Naive B cell (primary cell): ENCODE data around the gene STYXL1. TPM values are rescaled to one million over a fixed set of nuclear protein-coding genes. Genes with fewer than 3 reads are reported as not detected.

ENCODE experiments used
- ATAC-seq, 2 donors: fragments of 150-1000 bp; cut with Tn5 transposase; 2 replicates each; pipeline ENCODE4 v1.10.0; 2021; ENCODE audit warnings: low read depth in 2 of 2, mild to moderate bottlenecking in 2 of 2, moderate library complexity in 2 of 2
- DNase-seq: peaks from one replicate; pipeline ENCODE4 v3.0.0; 2022
- H3K27ac Mint-ChIP-seq, 6 donors: one replicate each; pipeline ENCODE4 v1.8.0; 2020 to 2022; ENCODE audit warnings: mild to moderate bottlenecking in 6 of 6, mixed read lengths in 6 of 6, moderate library complexity in 5 of 6, inconsistent platforms in 2 of 6
- H3K27me3 Mint-ChIP-seq, 3 donors: one replicate each; pipeline ENCODE4 v1.8.0; 2021 to 2022; ENCODE audit warnings: mixed read lengths in 3 of 3, mild to moderate bottlenecking in 1 of 3
- H3K36me3 Mint-ChIP-seq, 2 donors: one replicate each; pipeline ENCODE4 v1.8.0; 2020 to 2022; ENCODE audit warnings: mixed read lengths in 2 of 2, inconsistent platforms in 1 of 2, mild to moderate bottlenecking in 1 of 2
- H3K4me1 Mint-ChIP-seq, 3 donors: one replicate each; pipeline ENCODE4 v1.8.0; 2020 to 2022; ENCODE audit warnings: mixed read lengths in 3 of 3, inconsistent platforms in 1 of 3, mild to moderate bottlenecking in 1 of 3, moderate library complexity in 1 of 3
- H3K4me3 Mint-ChIP-seq, 8 donors: one replicate each; pipeline ENCODE4 v1.8.0; 2020 to 2022; ENCODE audit warnings: mild to moderate bottlenecking in 8 of 8, mixed read lengths in 8 of 8, moderate library complexity in 8 of 8, inconsistent platforms in 2 of 8
- H3K9me3 Mint-ChIP-seq, 7 donors: one replicate each; pipeline ENCODE4 v1.8.0; 2020 to 2022; ENCODE audit warnings: mixed read lengths in 7 of 7, mild to moderate bottlenecking in 5 of 7, inconsistent platforms in 2 of 7, moderate library complexity in 1 of 7
- polyA plus RNA-seq, 6 donors: library from polyadenylated mRNA; unstranded; fragments of 300-500 nt; fragmentation: Illumina TruSeq; gene quantifications; one replicate each; pipeline ENCODE4 v1.2.3, GENCODE V29; 2021; ENCODE audit warnings: low read depth in 6 of 6

The STYXL1 gene
- polyA plus RNA-seq, 6 donors from 2014 or later: 61.3 to 89.8 (median 65.3) TPM

GRCh38 chr7:76074306-76074971, 26.6 kb upstream of the STYXL1 start:
- no peak overlapping the region for H3K4me3 Mint-ChIP-seq
- DNase-seq (no peak), ATAC-seq (no peak)
- peaks cover 0 to 12% (median 4%) of the 10 kb centered on the region in 3 donors for H3K4me1 Mint-ChIP-seq
- H3K9me3 Mint-ChIP-seq: peaks cover 0 to 13% (median 7%) of the 10 kb centered on the region in 7 donors
- no peaks in the 10 kb centered on the region for H3K27me3 Mint-ChIP-seq
- H3K36me3 Mint-ChIP-seq: no peaks in the 10 kb centered on the region
- peak overlapping the region in 1 of 6 donors; percentile 80 for H3K27ac Mint-ChIP-seq

GRCh38 chr7:76073335-76073990, 25.7 kb upstream of the STYXL1 start:
- ATAC-seq (no peak), DNase-seq (no peak)
- Mint-ChIP-seq H3K4me3 (no peak overlapping the region), H3K27me3 (no peaks in the 10 kb centered on the region), H3K4me1 (peaks cover 0 to 12% (median 4%) of the 10 kb centered on the region in 3 donors), H3K36me3 (no peaks in the 10 kb centered on the region), H3K9me3 (peaks cover 0 to 13% (median 7%) of the 10 kb centered on the region in 7 donors), H3K27ac (no peak overlapping the region)

GRCh38 chr7:76072243-76073148, 24.7 kb upstream of the STYXL1 start:
- no peak for DNase-seq
- Mint-ChIP-seq H3K4me1 (peaks cover 0 to 12% (median 4%) of the 10 kb centered on the region in 3 donors), H3K9me3 (peaks cover 0 to 13% (median 7%) of the 10 kb centered on the region in 7 donors), H3K27me3 (no peaks in the 10 kb centered on the region), H3K27ac (no peak overlapping the region), H3K4me3 (no peak overlapping the region), H3K36me3 (peaks cover 0 to 3% of the 10 kb centered on the region in 2 donors)
- ATAC-seq: no peak

GRCh38 chr7:76071316-76072242, 23.8 kb upstream of the STYXL1 start:
- DNase-seq: no peak
- Mint-ChIP-seq H3K4me3 (no peak overlapping the region), H3K36me3 (peaks cover 0 to 9% of the 10 kb centered on the region in 2 donors), H3K9me3 (peaks cover 0 to 13% (median 7%) of the 10 kb centered on the region in 7 donors), H3K27me3 (no peaks in the 10 kb centered on the region), H3K4me1 (peaks cover 0 to 12% (median 4%) of the 10 kb centered on the region in 3 donors), H3K27ac (no peak overlapping the region)
- ATAC-seq: no peak

GRCh38 chr7:76069238-76069638, 21.4 kb upstream of the STYXL1 start:
- H3K36me3 Mint-ChIP-seq: peaks cover 13 to 24% of the 10 kb centered on the region in 2 donors
- H3K9me3 Mint-ChIP-seq: peaks cover 0 to 3% (median 0%) of the 10 kb centered on the region in 7 donors
- ATAC-seq: no peak

GRCh38 chr7:76066716-76067503, 19.1 kb upstream of the STYXL1 start:
- no peak for DNase-seq
- no peak for ATAC-seq
- peaks cover 0 to 3% (median 0%) of the 10 kb centered on the region in 7 donors for H3K9me3 Mint-ChIP-seq
- no peaks in the 10 kb centered on the region for H3K27me3 Mint-ChIP-seq
- H3K27ac Mint-ChIP-seq: no peak overlapping the region
- no peak overlapping the region for H3K4me3 Mint-ChIP-seq
- peaks cover 0 to 12% (median 4%) of the 10 kb centered on the region in 3 donors for H3K4me1 Mint-ChIP-seq
- peaks cover 26 to 30% of the 10 kb centered on the region in 2 donors for H3K36me3 Mint-ChIP-seq

More at GRCh38 chr7:76069238-76069638, 21.4 kb upstream of the STYXL1 start:
- no peak overlapping the region for H3K27ac Mint-ChIP-seq
- H3K27me3 Mint-ChIP-seq: no peaks in the 10 kb centered on the region
- DNase-seq: no peak
- H3K4me1 Mint-ChIP-seq: peaks cover 0 to 12% (median 4%) of the 10 kb centered on the region in 3 donors
- H3K4me3 Mint-ChIP-seq: no peak overlapping the region

- Mint-ChIP-seq H3K27ac (peak overlapping the region in 2 of 6 donors; percentile 20 to 75), H3K4me1 (peaks cover 0 to 5% (median 0%) of the 10 kb centered on the region in 3 donors), H3K36me3 (peaks cover 28 to 31% of the 10 kb centered on the region in 2 donors), H3K4me3 (no peak overlapping the region), H3K9me3 (no peaks in the 10 kb centered on the region), H3K27me3 (no peaks in the 10 kb centered on the region)
- DNase-seq (no peak), ATAC-seq (no peak)
Measured at GRCh38 chr7:76065016-76065612, 17.3 kb upstream of the STYXL1 start.

GRCh38 chr7:76064208-76064970, 16.6 kb upstream of the STYXL1 start:
- no peak overlapping the region for H3K27ac Mint-ChIP-seq
- ATAC-seq (no peak), DNase-seq (no peak)
- H3K4me1 Mint-ChIP-seq: no peaks in the 10 kb centered on the region
- no peaks in the 10 kb centered on the region for H3K9me3 Mint-ChIP-seq
- H3K36me3 Mint-ChIP-seq: peaks cover 28 to 36% of the 10 kb centered on the region in 2 donors
- H3K4me3 Mint-ChIP-seq: no peak overlapping the region
- no peaks in the 10 kb centered on the region for H3K27me3 Mint-ChIP-seq

- Mint-ChIP-seq H3K4me1 (no peaks in the 10 kb centered on the region), H3K36me3 (peaks cover 28 to 36% of the 10 kb centered on the region in 2 donors), H3K9me3 (no peaks in the 10 kb centered on the region), H3K27me3 (no peaks in the 10 kb centered on the region), H3K27ac (no peak overlapping the region), H3K4me3 (no peak overlapping the region)
- ATAC-seq (no peak), DNase-seq (no peak)
Measured at GRCh38 chr7:76063525-76063924, 15.7 kb upstream of the STYXL1 start.

- ATAC-seq (no peak), DNase-seq (no peak)
- Mint-ChIP-seq H3K36me3 (peaks cover 28 to 36% of the 10 kb centered on the region in 2 donors), H3K9me3 (no peaks in the 10 kb centered on the region), H3K27ac (peak overlapping the region in 1 of 6 donors; percentile 94), H3K4me3 (peak overlapping the region in 1 of 8 donors; percentile 49), H3K4me1 (no peaks in the 10 kb centered on the region), H3K27me3 (no peaks in the 10 kb centered on the region)
Measured at GRCh38 chr7:76063114-76063513, 15.3 kb upstream of the STYXL1 start.

GRCh38 chr7:76062254-76062653, 14.5 kb upstream of the STYXL1 start:
- Mint-ChIP-seq H3K4me1 (no peaks in the 10 kb centered on the region), H3K4me3 (peak overlapping the region in 1 of 8 donors; percentile 68), H3K27ac (peak overlapping the region in 1 of 6 donors; percentile 61), H3K36me3 (peaks cover 32 to 36% of the 10 kb centered on the region in 2 donors), H3K9me3 (peaks cover 0 to 2% (median 0%) of the 10 kb centered on the region in 7 donors), H3K27me3 (no peaks in the 10 kb centered on the region)
- DNase-seq (no peak), ATAC-seq (no peak)
